ENCODE measurements around the gene PLLP. TPM values are rescaled to one million over a fixed set of nuclear protein-coding genes. Genes with fewer than 3 reads are reported as not detected.
"Not testable (repeated sequence)": the region's sequence is repeated elsewhere in the genome, so short reads cannot be mapped to it uniquely, and the experiment has no call there.

The PLLP gene
- total RNA-seq, 2 experiments from 2014 or later = 0.22 TPM; not detected in 1

DNA sequence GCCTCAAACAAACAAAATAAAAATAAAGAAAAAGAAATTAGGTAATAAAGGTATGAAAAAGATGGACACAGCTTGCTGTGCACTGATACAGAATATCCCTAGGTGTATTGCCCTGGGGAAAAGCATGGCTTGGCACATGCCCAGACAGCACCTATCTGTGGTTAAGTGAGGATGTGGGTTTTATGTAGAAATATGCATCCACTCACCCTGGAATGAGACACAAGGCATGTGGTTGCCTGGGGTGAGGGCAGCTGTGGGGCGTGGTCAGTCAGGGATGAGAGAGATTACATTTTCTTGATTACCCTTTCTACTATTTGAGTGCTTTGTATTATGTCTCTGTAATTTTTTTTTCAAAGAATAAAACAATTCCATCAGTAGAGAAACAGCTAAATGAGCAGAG lies 6.9 kb downstream of the PLLP start:
- H3K79me2 ChIP-seq (ENCODE audit: insufficient read depth, low read depth, low read length) = no peaks in the 10 kb centered on the region
- BruUV-seq (replicated peaks) = no TSS peak
- ChIA-PET POLR2A (interaction anchor here (0.5 kb wide), 1 partner anchor 959 kb away, joined by 3 read pairs; no protein-coding TSS in a partner anchor), CTCF (ENCODE audit: unreplicated experiment) (no interaction called here)
- intact Hi-C loops (cut with micrococcal nuclease; ENCODE audit: unreplicated experiment) = no loop called here
- H3K4me2 ChIP-seq (ENCODE audit: low read length) = no peak overlapping the region
- no peaks in the 10 kb centered on the region for H3K9me2 ChIP-seq (ENCODE audit: insufficient read depth, low read length)
- no peak for DNase-seq (ENCODE audit: low spot score)
- H3K27ac ChIP-seq (ENCODE audit: low read depth, low read length, poor library complexity, severe bottlenecking) = no peak overlapping the region
- no peak overlapping the region for H2AFZ ChIP-seq (ENCODE audit: low read length)
- H3K4me3 ChIP-seq (ENCODE audit: low read depth, low read length, poor library complexity, severe bottlenecking) = no peak overlapping the region
- H4K20me1 ChIP-seq (ENCODE audit: insufficient read depth, low read length) = no peaks in the 10 kb centered on the region
- H3K4me1 ChIP-seq (ENCODE audit: insufficient read depth, low read length, poor library complexity, severe bottlenecking) = no peaks in the 10 kb centered on the region
- no peaks in the 10 kb centered on the region for H3K9me3 ChIP-seq (ENCODE audit: low read length)
- no peak for TF ChIP-seq EZH2phosphoT487 (IDR thresholded peaks at IDR 0.05; ENCODE audit: borderline replicate concordance, low read depth, low read length)
- TF ChIP-seq, protein P1, sequence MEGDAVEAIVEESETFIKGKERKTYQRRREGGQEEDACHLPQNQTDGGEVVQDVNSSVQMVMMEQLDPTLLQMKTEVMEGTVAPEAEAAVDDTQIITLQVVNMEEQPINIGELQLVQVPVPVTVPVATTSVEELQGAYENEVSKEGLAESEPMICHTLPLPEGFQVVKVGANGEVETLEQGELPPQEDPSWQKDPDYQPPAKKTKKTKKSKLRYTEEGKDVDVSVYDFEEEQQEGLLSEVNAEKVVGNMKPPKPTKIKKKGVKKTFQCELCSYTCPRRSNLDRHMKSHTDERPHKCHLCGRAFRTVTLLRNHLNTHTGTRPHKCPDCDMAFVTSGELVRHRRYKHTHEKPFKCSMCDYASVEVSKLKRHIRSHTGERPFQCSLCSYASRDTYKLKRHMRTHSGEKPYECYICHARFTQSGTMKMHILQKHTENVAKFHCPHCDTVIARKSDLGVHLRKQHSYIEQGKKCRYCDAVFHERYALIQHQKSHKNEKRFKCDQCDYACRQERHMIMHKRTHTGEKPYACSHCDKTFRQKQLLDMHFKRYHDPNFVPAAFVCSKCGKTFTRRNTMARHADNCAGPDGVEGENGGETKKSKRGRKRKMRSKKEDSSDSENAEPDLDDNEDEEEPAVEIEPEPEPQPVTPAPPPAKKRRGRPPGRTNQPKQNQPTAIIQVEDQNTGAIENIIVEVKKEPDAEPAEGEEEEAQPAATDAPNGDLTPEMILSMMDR (conservative IDR thresholded peaks at IDR 0.05; ENCODE audit: low read length) = no peak
- H3K36me3 ChIP-seq (ENCODE audit: insufficient read depth, low read length) = no peaks in the 10 kb centered on the region

DNA sequence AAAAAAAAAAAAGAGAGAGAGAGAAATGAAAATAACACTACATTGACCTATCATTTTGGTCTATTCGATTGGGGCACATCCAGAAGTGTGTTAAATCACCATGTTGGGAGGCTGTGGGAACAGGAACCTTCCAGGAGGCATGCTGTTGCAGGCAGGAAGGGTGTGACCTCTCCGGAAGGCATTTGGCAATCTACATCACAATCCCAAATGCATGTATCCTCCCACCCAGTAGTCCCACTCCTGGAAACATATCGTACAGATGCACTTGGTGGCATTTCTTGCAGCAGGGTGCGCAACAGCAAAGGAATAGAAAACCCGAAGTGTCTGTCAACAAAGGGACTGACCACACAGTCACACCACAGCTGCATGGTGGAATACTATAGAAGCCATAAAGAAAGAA lies 7.9 kb downstream of the PLLP start:
- TF ChIP-seq EZH2phosphoT487 (IDR thresholded peaks at IDR 0.05; ENCODE audit: borderline replicate concordance, low read depth, low read length) = no peak
- TF ChIP-seq, protein P1 (conservative IDR thresholded peaks at IDR 0.05; ENCODE audit: low read length) = no peak
- Histone ChIP-seq H3K27ac (ENCODE audit: low read depth, low read length, poor library complexity, severe bottlenecking) (no peak overlapping the region), H3K9me3 (ENCODE audit: low read length) (no peaks in the 10 kb centered on the region), H2AFZ (ENCODE audit: low read length) (no peak overlapping the region), H3K79me2 (ENCODE audit: insufficient read depth, low read depth, low read length) (no peaks in the 10 kb centered on the region), H3K4me2 (ENCODE audit: low read length) (no peak overlapping the region), H3K9me2 (ENCODE audit: insufficient read depth, low read length) (no peaks in the 10 kb centered on the region), H3K4me1 (ENCODE audit: insufficient read depth, low read length, poor library complexity, severe bottlenecking) (no peaks in the 10 kb centered on the region), H3K36me3 (ENCODE audit: insufficient read depth, low read length) (no peaks in the 10 kb centered on the region), H4K20me1 (ENCODE audit: insufficient read depth, low read length) (no peaks in the 10 kb centered on the region), H3K4me3 (ENCODE audit: low read depth, low read length, poor library complexity, severe bottlenecking) (no peak overlapping the region)
- intact Hi-C loops (cut with micrococcal nuclease; ENCODE audit: unreplicated experiment) = no loop called here
- POLR2A ChIA-PET = interaction anchor here (0.7 kb wide), 1 partner anchor 8 kb away, joined by 5 read pairs; no protein-coding TSS in a partner anchor
- no TSS peak for BruUV-seq (replicated peaks)
- CTCF ChIA-PET (ENCODE audit: unreplicated experiment) = no interaction called here
- no peak for DNase-seq (ENCODE audit: low spot score)

DNA sequence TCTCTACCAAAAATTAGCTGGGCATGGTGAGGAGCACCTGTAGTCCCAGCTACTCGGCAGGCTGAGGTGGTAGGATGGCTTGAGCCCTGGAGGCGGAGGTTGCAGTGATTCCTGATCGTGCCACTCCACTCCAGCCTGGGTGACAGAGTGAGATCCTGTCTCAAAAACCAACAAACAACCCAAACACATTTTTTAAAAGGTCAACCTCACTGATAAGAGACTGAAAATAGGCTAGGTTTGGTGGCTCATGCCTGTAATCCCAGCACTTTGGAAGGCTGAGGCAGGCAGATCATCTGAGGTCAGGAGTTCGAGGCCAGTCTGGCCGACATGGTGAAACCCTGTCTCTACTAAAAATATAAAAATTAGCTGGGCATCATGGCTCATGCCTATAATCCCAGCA lies 8.5 kb downstream of the PLLP start:
- H3K27ac ChIP-seq (ENCODE audit: low read depth, low read length, poor library complexity, severe bottlenecking); H3K9me2 ChIP-seq (ENCODE audit: insufficient read depth, low read length); intact Hi-C loops (cut with micrococcal nuclease; ENCODE audit: unreplicated experiment); H3K4me3 ChIP-seq (ENCODE audit: low read depth, low read length, poor library complexity, severe bottlenecking); H3K36me3 ChIP-seq (ENCODE audit: insufficient read depth, low read length); BruUV-seq (replicated peaks); H3K9me3 ChIP-seq (ENCODE audit: low read length); DNase-seq (ENCODE audit: low spot score); CTCF ChIA-PET (ENCODE audit: unreplicated experiment); H3K4me1 ChIP-seq (ENCODE audit: insufficient read depth, low read length, poor library complexity, severe bottlenecking); H4K20me1 ChIP-seq (ENCODE audit: insufficient read depth, low read length); H2AFZ ChIP-seq (ENCODE audit: low read length); H3K79me2 ChIP-seq (ENCODE audit: insufficient read depth, low read depth, low read length); H3K4me2 ChIP-seq (ENCODE audit: low read length): not testable (repeated sequence)
- POLR2A ChIA-PET = interaction anchor here (0.7 kb wide), 1 partner anchor 9 kb away, joined by 5 read pairs; no protein-coding TSS in a partner anchor

All from OCI-LY7 (cell line).